Measurements from ENCODE around the gene C16orf95. TPM values are rescaled to one million over a fixed set of nuclear protein-coding genes. Genes with fewer than 3 reads are reported as not detected.

C16orf95 gene
- polyA plus RNA-seq, 1 experiment = 7.8 TPM

DNA sequence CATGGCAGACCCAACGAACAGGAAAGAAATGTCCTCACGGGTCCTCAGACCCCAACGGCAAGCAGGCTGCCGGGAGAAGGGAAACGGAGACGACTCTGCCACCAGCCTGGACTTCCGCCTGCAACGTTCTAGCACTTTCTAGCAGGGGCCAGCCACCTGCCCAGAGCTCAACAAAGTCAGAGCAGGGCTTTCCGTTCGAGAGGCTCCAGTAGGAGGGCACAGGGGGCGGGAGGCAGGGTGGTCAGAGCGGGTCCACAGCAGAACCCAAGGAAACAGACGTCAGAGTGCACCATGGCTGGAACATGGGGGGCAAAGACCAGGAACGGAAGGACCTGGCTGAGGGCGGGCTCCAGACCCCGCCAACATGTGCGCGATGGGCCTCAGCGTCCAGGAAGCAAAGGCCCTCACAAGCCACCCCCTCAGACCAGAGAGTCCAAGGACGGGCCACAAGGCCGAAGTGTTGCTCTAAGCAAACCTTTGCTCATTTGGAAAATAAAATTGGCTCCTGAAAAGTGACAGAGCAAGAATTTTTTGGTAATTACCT is 29.4 kb upstream of the C16orf95 start:
- Histone ChIP-seq H3K27me3 (ENCODE audit: control insufficient read depth, insufficient read depth, low read length) (no peaks in the 10 kb centered on the region), H3K4me3 (ENCODE audit: low read depth, low read length) (no peak overlapping the region), H3K36me3 (ENCODE audit: control insufficient read depth, insufficient read depth, low read length) (peaks cover 29% of the 10 kb centered on the region)
- ChIA-PET CTCF (no interaction called here), POLR2A (no interaction called here)
- TF ChIP-seq, protein P1, sequence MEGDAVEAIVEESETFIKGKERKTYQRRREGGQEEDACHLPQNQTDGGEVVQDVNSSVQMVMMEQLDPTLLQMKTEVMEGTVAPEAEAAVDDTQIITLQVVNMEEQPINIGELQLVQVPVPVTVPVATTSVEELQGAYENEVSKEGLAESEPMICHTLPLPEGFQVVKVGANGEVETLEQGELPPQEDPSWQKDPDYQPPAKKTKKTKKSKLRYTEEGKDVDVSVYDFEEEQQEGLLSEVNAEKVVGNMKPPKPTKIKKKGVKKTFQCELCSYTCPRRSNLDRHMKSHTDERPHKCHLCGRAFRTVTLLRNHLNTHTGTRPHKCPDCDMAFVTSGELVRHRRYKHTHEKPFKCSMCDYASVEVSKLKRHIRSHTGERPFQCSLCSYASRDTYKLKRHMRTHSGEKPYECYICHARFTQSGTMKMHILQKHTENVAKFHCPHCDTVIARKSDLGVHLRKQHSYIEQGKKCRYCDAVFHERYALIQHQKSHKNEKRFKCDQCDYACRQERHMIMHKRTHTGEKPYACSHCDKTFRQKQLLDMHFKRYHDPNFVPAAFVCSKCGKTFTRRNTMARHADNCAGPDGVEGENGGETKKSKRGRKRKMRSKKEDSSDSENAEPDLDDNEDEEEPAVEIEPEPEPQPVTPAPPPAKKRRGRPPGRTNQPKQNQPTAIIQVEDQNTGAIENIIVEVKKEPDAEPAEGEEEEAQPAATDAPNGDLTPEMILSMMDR (IDR thresholded peaks at IDR 0.05; ENCODE audit: insufficient read depth, low read depth, low read length) = no peak
- DNase-seq (ENCODE audit: low read depth) = no peak

DNA sequence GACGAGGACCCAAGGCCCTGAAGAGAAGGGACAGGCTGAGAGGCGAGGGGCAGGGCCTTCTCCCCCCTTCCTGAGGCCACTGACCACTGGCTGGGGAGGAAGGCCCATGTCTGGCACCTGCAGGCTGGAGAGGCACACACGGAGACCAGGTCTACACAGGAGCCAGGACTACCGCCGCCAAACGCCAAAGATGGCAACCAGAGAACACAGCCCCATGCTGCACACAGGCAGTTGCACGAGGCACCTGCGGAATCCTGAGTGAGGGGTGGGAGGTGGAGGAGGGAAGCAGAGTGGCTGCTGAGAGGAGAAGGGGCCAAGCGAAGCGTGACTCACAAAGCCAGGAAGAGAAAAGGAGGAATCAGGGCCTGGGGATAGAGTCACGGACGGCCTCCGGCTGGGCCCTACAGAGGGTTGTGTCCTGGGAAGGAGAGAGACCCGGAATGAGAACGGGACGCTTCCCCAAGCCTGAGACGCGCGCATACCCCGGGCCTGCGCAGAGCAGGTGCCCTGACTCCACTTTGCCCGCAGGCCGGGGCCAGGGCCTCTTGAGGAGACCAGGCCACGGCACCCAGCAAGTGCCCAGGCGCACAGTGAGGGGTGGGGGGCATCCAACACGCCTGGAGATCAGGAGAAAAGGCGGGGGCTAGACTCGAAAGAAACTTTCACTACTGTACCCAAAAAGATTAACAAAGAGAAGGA is 28.7 kb upstream of the C16orf95 start:
- CTCF ChIA-PET = no interaction called here
- POLR2A ChIA-PET = no interaction called here
- no peak for DNase-seq (ENCODE audit: low read depth)

DNA sequence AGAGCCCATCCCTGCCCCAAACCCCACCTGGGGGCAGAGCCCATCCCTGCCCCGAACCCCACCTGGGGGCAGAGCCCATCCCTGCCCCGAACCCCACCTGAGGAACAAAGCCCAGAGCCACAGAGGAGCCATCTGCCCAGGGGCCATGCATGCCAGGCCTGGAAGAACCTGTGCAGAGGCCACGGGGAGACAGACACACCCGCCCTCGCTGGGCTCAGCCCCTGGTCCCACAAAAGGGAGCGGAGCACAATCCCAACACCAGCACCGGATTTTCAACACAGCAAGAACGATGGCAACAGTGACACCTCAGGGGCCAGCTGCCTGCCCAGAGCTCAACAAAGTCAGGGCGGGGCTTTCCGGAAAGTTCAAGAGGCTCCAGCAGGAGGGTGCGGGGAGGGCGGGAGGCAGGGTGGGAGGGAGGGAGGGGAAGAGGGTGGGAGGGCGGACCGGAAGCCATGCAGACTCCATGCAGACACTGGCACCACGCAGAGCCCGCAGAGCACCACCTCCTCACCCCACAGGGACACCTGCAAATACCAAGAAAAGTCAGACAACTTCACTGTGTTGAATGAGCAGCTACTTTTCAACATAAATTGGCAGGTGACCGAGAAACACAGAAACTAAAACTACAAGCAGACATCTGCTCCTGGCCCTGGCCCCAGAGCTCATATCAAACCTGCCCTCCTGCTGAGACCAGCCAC is 27.9 kb upstream of the C16orf95 start:
- Histone ChIP-seq H3K27me3 (ENCODE audit: control insufficient read depth, insufficient read depth, low read length) (no peaks in the 10 kb centered on the region), H3K36me3 (ENCODE audit: control insufficient read depth, insufficient read depth, low read length) (peaks cover 30% of the 10 kb centered on the region), H3K4me3 (ENCODE audit: low read depth, low read length) (no peak overlapping the region)
- no peak for DNase-seq (ENCODE audit: low read depth)
- TF ChIP-seq, protein P1 (IDR thresholded peaks at IDR 0.05; ENCODE audit: insufficient read depth, low read depth, low read length) = no peak
- CTCF ChIA-PET = no interaction called here
- POLR2A ChIA-PET = no interaction called here

More for the DNA sequence above, 28.7 kb upstream of the C16orf95 start:
- Histone ChIP-seq H3K27me3 (ENCODE audit: control insufficient read depth, insufficient read depth, low read length) (no peaks in the 10 kb centered on the region), H3K36me3 (ENCODE audit: control insufficient read depth, insufficient read depth, low read length) (peaks cover 29% of the 10 kb centered on the region), H3K4me3 (ENCODE audit: low read depth, low read length) (no peak overlapping the region)
- TF ChIP-seq, protein P1 (IDR thresholded peaks at IDR 0.05; ENCODE audit: insufficient read depth, low read depth, low read length) = no peak

DNA sequence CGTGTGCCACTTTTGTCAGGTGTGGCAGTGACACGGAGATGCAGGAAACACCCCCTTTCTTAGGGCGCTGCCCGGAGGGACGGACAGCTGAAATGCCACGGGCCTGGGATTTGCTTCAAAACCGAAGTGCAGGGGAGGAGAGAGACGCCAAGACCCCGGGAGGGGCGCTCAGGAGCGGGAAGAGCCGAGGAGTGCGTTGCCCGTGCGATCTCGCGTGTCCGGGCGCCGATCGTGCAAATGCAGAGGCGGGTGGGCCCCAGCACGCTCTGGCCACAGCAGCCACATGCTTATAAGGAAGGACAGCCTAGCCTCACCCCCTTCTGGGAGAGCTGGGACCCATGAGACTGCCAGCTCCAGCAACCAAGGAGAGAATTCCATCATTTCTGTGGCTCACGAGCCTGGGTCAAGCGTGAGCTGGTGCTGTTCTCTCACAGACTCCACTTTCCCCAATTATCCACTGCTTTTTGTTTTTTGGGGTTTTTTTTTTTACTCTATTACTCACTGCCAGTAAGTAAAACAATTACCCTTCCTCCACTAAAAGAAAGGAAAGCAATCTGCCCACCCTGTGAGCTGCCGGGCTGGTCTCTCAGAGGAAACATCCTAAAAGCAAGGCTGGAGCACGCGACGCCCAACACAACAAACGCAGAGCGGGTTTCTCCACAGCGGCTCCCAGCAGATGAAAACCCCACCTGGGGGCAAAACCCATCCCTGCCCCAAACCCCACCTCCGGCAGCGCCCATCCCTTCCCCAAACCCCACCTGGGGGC is 27.2 kb upstream of the C16orf95 start:
- no peak overlapping the region for H3K4me3 ChIP-seq (ENCODE audit: low read depth, low read length)
- DNase-seq (ENCODE audit: low read depth) = no peak
- H3K36me3 ChIP-seq (ENCODE audit: control insufficient read depth, insufficient read depth, low read length) = peaks cover 31% of the 10 kb centered on the region
- ChIA-PET POLR2A (no interaction called here), CTCF (no interaction called here)
- TF ChIP-seq, protein P1 (IDR thresholded peaks at IDR 0.05; ENCODE audit: insufficient read depth, low read depth, low read length) = no peak
- H3K27me3 ChIP-seq (ENCODE audit: control insufficient read depth, insufficient read depth, low read length) = no peaks in the 10 kb centered on the region

DNA sequence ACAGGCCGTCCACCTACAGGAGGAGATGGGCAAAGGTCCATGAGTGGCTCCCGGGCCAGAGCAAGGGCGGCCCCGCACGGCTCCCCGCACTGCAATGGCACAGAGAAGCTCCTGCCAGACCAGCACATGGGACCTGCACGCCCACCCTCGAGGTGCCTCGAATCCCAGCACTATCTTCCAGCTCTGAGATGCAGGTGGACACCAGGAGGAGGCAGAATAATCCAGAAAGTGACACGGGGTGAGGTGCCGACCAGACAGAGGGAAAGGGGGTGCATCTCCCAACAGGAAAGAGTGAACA is 26.5 kb upstream of the C16orf95 start:
- Histone ChIP-seq H3K4me3 (ENCODE audit: low read depth, low read length) (no peak overlapping the region), H3K27me3 (ENCODE audit: control insufficient read depth, insufficient read depth, low read length) (no peaks in the 10 kb centered on the region), H3K36me3 (ENCODE audit: control insufficient read depth, insufficient read depth, low read length) (peaks cover 35% of the 10 kb centered on the region)
- no peak for DNase-seq (ENCODE audit: low read depth)
- ChIA-PET CTCF (interaction anchor here (0.5 kb wide), 1 partner anchor 11 kb away, joined by 4 read pairs; no protein-coding TSS in a partner anchor), POLR2A (no interaction called here)
- TF ChIP-seq, protein P1 (IDR thresholded peaks at IDR 0.05; ENCODE audit: insufficient read depth, low read depth, low read length) = no peak
